ENCODE data around the gene P2RY14.

GRCh38 chr3:151303751-151304150 is 25.4 kb upstream of the P2RY14 start:
- TF ChIP-seq ZNF677 (tag by site-specific recombination; IDR thresholded peaks at IDR 0.05) (no peak), ZNF658 (tag by site-specific recombination; IDR thresholded peaks at IDR 0.05) (no peak), ZFP37 (tag by site-specific recombination; IDR thresholded peaks at IDR 0.05) (no peak), ZBTB7A (tag by site-specific recombination; IDR thresholded peaks at IDR 0.05; ENCODE audit: low read depth) (no peak), ZNF24 (tag by site-specific recombination; IDR thresholded peaks at IDR 0.05) (no peak), KLF10 (tag by site-specific recombination; IDR thresholded peaks at IDR 0.05) (no peak), ZXDB (tag by site-specific recombination; IDR thresholded peaks at IDR 0.05) (no peak), MYNN (tag by site-specific recombination; IDR thresholded peaks at IDR 0.05; ENCODE audit: borderline replicate concordance) (no peak)
- TF ChIP-seq, protein P1, sequence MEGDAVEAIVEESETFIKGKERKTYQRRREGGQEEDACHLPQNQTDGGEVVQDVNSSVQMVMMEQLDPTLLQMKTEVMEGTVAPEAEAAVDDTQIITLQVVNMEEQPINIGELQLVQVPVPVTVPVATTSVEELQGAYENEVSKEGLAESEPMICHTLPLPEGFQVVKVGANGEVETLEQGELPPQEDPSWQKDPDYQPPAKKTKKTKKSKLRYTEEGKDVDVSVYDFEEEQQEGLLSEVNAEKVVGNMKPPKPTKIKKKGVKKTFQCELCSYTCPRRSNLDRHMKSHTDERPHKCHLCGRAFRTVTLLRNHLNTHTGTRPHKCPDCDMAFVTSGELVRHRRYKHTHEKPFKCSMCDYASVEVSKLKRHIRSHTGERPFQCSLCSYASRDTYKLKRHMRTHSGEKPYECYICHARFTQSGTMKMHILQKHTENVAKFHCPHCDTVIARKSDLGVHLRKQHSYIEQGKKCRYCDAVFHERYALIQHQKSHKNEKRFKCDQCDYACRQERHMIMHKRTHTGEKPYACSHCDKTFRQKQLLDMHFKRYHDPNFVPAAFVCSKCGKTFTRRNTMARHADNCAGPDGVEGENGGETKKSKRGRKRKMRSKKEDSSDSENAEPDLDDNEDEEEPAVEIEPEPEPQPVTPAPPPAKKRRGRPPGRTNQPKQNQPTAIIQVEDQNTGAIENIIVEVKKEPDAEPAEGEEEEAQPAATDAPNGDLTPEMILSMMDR (tag by site-specific recombination; IDR thresholded peaks at IDR 0.05): no peak
- TF ChIP-seq, protein P2, sequence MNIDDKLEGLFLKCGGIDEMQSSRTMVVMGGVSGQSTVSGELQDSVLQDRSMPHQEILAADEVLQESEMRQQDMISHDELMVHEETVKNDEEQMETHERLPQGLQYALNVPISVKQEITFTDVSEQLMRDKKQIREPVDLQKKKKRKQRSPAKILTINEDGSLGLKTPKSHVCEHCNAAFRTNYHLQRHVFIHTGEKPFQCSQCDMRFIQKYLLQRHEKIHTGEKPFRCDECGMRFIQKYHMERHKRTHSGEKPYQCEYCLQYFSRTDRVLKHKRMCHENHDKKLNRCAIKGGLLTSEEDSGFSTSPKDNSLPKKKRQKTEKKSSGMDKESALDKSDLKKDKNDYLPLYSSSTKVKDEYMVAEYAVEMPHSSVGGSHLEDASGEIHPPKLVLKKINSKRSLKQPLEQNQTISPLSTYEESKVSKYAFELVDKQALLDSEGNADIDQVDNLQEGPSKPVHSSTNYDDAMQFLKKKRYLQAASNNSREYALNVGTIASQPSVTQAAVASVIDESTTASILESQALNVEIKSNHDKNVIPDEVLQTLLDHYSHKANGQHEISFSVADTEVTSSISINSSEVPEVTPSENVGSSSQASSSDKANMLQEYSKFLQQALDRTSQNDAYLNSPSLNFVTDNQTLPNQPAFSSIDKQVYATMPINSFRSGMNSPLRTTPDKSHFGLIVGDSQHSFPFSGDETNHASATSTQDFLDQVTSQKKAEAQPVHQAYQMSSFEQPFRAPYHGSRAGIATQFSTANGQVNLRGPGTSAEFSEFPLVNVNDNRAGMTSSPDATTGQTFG (tag by site-specific recombination; IDR thresholded peaks at IDR 0.05; ENCODE audit: borderline replicate concordance): no peak
- TF ChIP-seq, protein P3, sequence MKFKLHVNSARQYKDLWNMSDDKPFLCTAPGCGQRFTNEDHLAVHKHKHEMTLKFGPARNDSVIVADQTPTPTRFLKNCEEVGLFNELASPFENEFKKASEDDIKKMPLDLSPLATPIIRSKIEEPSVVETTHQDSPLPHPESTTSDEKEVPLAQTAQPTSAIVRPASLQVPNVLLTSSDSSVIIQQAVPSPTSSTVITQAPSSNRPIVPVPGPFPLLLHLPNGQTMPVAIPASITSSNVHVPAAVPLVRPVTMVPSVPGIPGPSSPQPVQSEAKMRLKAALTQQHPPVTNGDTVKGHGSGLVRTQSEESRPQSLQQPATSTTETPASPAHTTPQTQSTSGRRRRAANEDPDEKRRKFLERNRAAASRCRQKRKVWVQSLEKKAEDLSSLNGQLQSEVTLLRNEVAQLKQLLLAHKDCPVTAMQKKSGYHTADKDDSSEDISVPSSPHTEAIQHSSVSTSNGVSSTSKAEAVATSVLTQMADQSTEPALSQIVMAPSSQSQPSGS (tag by site-specific recombination; IDR thresholded peaks at IDR 0.05; ENCODE audit: low read depth): no peak
